Cardiac fibroblast (primary cell): ENCODE data around the gene NECAP2.

Experiments used
- DNase-seq, 2 donors: peaks; one replicate each; pipeline versions ENCODE4 v3.0.0 to v3.0.0-alpha.2; 2010; ENCODE audit warnings: low read depth in 2 of 2
- H3K4me3 ChIP-seq, 2 donors: replicated peaks in 1 of 2; 1 replicate in 1 of 2; 2 replicates in 1 of 2; pipeline ENCODE4 v1.5.1; 2011; ENCODE audit warnings: low read depth in 2 of 2, low read length in 2 of 2, mild to moderate bottlenecking in 2 of 2, moderate library complexity in 1 of 2
- TF ChIP-seq, protein P1 (sequence below): IDR thresholded peaks from one replicate; pipeline ENCODE4 v1.5.1; 2011; ENCODE audit warnings: low read depth, mild to moderate bottlenecking, low read length, inconsistent platforms

Gene NECAP2

DNA sequence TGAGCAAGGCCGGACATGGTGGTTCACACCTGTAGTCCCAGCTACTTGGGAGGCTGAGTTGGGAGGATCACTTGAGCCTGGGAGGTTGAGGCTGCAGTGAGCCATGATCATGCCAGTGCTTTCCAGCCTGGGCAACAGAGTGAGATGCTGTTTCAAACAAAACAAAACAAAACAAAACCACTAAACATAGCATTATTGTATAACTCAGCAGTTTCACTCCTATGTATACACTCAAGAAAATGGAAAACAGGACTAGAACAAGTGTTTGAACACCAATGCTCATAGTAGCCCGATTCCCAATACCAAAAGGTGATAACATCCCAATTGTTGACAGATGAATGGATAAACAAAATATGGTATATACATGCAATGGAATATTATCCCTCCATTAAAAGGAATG, 2.0 kb upstream of the NECAP2 start:
- DNase-seq: no peak
- no peak overlapping the region for H3K4me3 ChIP-seq
- TF ChIP-seq, protein P1, sequence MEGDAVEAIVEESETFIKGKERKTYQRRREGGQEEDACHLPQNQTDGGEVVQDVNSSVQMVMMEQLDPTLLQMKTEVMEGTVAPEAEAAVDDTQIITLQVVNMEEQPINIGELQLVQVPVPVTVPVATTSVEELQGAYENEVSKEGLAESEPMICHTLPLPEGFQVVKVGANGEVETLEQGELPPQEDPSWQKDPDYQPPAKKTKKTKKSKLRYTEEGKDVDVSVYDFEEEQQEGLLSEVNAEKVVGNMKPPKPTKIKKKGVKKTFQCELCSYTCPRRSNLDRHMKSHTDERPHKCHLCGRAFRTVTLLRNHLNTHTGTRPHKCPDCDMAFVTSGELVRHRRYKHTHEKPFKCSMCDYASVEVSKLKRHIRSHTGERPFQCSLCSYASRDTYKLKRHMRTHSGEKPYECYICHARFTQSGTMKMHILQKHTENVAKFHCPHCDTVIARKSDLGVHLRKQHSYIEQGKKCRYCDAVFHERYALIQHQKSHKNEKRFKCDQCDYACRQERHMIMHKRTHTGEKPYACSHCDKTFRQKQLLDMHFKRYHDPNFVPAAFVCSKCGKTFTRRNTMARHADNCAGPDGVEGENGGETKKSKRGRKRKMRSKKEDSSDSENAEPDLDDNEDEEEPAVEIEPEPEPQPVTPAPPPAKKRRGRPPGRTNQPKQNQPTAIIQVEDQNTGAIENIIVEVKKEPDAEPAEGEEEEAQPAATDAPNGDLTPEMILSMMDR: no peak

DNA sequence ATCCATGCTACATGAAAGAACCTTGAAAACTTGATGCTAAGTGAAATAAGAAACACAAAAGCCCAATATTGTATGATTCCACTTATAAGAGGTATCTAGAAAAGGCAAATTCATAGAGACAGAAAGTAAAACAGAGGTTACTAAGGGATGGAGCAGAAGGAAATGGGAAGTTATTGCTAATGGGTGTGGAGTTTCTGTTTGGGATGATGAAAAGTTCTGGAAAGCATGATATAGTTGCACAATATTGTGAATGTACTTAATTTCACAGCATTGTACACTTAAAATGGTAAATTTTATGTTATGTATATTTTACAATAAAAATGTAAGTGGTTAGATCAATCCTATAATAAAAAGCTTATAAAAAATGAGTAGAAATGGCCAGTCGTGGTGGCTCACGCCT, 1.6 kb upstream of the NECAP2 start:
- DNase-seq: peak in 1 of 2 donors; percentile 25
- TF ChIP-seq, protein P1: no peak
- H3K4me3 ChIP-seq: no peak overlapping the region

DNA sequence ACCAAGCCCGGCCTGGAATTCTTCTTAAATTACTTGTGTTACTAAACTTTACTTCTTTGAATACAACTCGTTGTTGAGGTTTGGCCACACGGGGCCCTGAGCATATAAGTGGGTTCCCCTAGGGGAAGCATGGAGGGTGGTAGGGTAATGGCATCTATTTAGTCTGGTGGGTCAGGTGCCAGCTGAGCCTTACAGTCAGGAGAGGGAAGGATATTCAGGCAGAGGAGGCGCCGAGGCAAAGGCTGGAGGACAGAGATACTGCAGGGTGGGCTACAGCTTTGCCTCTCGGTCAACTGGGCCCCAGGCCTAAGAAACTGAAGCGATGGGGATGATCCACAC, 424 bp upstream of the NECAP2 start:
- DNase-seq: no peak

DNA sequence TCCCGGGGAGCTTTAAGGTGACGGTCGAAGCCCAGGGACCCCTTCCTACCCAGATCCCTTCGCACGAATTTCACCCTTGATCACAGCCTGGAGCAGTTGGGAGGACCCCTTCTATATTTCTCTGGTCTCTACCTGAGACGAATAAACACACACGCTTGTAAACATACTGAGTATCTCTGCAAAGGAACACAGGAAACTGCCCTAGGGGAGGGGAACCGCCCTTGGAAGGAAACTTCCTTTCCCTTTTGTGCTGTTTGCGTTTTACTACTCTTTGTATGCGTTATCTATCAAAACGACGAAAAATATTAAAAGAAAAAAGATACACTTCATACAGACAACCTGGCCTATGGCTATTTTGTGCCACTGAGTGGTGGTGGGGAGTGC, 750 bp downstream of the NECAP2 start:
- TF ChIP-seq, protein P1: no peak
- H3K4me3 ChIP-seq: peak overlapping the region; percentile 100
- DNase-seq: peak; percentile 23 to 37

More for the DNA sequence above, 424 bp upstream of the NECAP2 start:
- H3K4me3 ChIP-seq: peak overlapping the region in 1 of 2 donors; percentile 100
- TF ChIP-seq, protein P1: no peak

DNA sequence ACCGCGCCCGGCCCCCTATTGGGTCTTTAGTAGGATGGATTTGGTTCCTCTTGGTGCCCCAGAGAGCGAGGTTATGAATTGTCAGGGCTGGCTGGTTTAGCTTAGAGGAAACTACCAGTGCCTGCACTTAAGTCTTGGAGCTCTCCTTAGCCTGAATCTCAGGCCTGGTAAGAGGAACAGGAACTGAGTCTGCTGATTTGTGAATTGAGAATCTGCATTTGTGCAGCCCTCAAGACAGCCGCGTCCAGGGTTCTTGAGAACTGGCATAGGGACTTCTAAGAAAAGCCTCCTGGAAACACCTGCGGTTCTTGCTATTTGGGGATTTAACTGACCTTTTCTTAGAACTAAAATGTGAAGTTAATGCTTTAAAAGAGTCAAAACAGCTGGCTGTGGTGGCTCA, 1.7 kb downstream of the NECAP2 start:
- TF ChIP-seq, protein P1: no peak
- H3K4me3 ChIP-seq: no peak overlapping the region
- no peak for DNase-seq

DNA sequence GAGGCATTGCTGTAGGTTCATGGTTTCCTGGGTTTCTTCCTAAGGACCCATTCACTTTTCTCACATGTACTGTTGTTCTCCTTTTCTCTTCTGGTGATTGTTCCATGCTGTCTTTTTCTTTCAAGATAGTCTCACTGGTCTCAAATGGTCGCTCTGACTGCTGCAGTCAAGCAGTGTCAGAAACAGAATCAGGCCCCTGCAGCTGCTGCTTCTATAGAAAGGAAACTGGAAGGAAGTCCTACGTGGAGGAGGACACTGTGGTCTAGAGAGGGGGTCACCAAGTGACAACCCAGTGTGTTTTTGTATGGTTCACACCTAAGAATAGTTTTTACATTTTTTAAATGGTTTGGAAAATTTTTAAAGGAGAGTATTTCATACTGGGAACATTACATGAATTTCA, 2.4 kb downstream of the NECAP2 start:
- no peak overlapping the region for H3K4me3 ChIP-seq
- no peak for DNase-seq

More for the DNA sequence above, 2.4 kb downstream of the NECAP2 start:
- TF ChIP-seq, protein P1: no peak
